Thyroid gland (tissue), 4 donors: ENCODE measurements around the gene EIF3A. TPM values are rescaled to one million over a fixed set of nuclear protein-coding genes. Genes with fewer than 3 reads are reported as not detected.

Experiments used
- DNase-seq, 2 donors: peaks; one replicate each; pipeline ENCODE4 v3.0.0-alpha.2; 2019
- H3K27ac ChIP-seq, 3 donors: fragments of 200-600 bp; sonication (generic); 1 replicate in 2 of 3; 2 replicates in 1 of 3; pipeline ENCODE4 v1.5.1; 2016 to 2019; ENCODE audit warnings: mild to moderate bottlenecking in 1 of 3, moderate library complexity in 1 of 3
- H3K27me3 ChIP-seq: fragments of 200-600 bp; sonication (generic); one replicate; pipeline ENCODE4 v1.5.1; 2019
- H3K36me3 ChIP-seq, 2 donors: fragments of 200-600 bp; sonication (generic); one replicate each; pipeline ENCODE4 v1.5.1; 2016 to 2019
- H3K4me1 ChIP-seq, 2 donors: fragments of 200-600 bp; sonication (generic); one replicate each; pipeline ENCODE4 v1.5.1; 2017 to 2019
- H3K4me3 ChIP-seq, 3 donors: fragments of 200-600 bp; sonication (generic); replicated peaks in 1 of 3; 1 replicate in 2 of 3; 2 replicates in 1 of 3; pipeline ENCODE4 v1.5.1; 2016; ENCODE audit warnings: mild to moderate bottlenecking in 1 of 3
- H3K9me3 ChIP-seq: fragments of 200-600 bp; sonication (generic); one replicate; pipeline ENCODE4 v1.5.1; 2017
- CTCF ChIP-seq, 6 experiments: fragments of 200-600 bp in 3 of 6; fragments of 450-650 bp in 3 of 6; sonication (generic) in 3 of 6; IDR thresholded peaks; one replicate each; pipeline ENCODE4 v1.5.1; 2016 to 2019; ENCODE audit warnings: antibody characterized with exemption in 6 of 6, mild to moderate bottlenecking in 2 of 6, inconsistent platforms in 1 of 6, moderate library complexity in 1 of 6
- POLR2A ChIP-seq, 2 donors: fragments of 450-650 bp; IDR thresholded peaks; one replicate each; pipeline ENCODE4 v1.6.1; 2017; ENCODE audit warnings: antibody characterized with exemption in 2 of 2, mild to moderate bottlenecking in 2 of 2, moderate library complexity in 1 of 2
- WGBS, 2 donors: methylation state at CpG; one replicate each; pipeline ENCODE4 v1.1.5; 2017; 5-methylcytosine and 5-hydroxymethylcytosine counted together
- intact Hi-C: fragments of 100-400 bp; cut with DNase I; formaldehyde crosslinking; loops from one replicate; pipeline ENCODE4 v1.15.1; 2023
- total RNA-seq, 4 donors: library from RNA; depleted of rRNA; stranded (reverse); fragments of >200 nt; gene quantifications; one replicate each; pipeline ENCODE4 v1.2.3, GENCODE V29; 2016

Gene EIF3A
- total RNA-seq, 4 donors from 2014 or later, result 85.6 to 113 (median 102) TPM

DNA sequence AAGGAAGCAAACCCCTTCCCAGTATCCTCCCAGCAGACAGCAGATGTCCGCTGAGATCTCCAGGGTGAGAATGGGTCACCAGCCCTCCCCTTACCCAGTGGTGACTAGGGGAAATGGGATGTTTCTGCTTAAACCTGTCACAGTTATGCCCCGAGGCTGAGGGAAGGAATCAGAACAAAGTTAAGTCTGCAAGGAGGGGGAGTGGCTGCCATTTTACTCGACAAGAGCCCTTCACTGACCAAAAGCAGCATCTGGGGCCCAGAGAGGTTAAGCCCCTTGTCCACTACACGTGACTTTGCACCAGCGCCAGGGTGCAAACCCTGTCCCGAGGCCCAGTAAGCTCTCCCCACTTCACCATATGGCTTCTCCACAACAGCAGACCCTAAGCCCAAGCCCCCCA, 55.7 kb downstream of the EIF3A start:
- peak overlapping the region; percentile 79 to 99 (median 94) for H3K27ac ChIP-seq

DNA sequence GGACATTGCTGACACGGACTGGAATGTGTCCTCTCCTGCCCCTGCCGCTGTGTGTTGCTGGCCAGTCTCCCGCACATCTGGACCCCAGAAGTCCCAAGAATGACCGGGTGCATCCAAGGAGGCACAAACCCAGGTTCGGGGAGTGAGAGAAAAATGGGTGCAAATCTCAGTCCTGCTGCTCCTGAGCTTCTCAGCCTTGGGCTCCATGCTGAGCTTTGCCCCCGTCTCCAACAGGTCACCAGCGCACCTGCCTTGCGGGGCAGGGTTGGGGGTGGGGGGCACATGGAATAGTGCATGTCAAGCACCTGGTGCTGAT, 57.1 kb downstream of the EIF3A start:
- Histone ChIP-seq H3K36me3 (no peaks in the 10 kb centered on the region), H3K27me3 (no peaks in the 10 kb centered on the region), H3K4me3 (no peak overlapping the region), H3K9me3 (no peaks in the 10 kb centered on the region), H3K4me1 (peaks cover 18 to 41% of the 10 kb centered on the region in 2 donors), H3K27ac (no peak overlapping the region)
- TF ChIP-seq POLR2A (IDR thresholded peaks at IDR 0.05) (no peak), CTCF (IDR thresholded peaks at IDR 0.05) (no peak)
- intact Hi-C loops, result no loop called here
- 70 to 71% methylated on average over 5 to 6 of the region's 8 CpGs for WGBS, 2 donors
- DNase-seq, result no peak

More for the DNA sequence above, 55.7 kb downstream of the EIF3A start:
- Histone ChIP-seq H3K9me3 (no peaks in the 10 kb centered on the region), H3K36me3 (no peaks in the 10 kb centered on the region), H3K4me3 (no peak overlapping the region), H3K4me1 (peaks cover 18 to 41% of the 10 kb centered on the region in 2 donors), H3K27me3 (no peaks in the 10 kb centered on the region)
- no peak for TF ChIP-seq POLR2A (IDR thresholded peaks at IDR 0.05)
- intact Hi-C loops, result no loop called here
- WGBS, 2 donors, result 26 to 40% methylated on average over 2 to 5 of the region's 6 CpGs
- no peak for DNase-seq

DNA sequence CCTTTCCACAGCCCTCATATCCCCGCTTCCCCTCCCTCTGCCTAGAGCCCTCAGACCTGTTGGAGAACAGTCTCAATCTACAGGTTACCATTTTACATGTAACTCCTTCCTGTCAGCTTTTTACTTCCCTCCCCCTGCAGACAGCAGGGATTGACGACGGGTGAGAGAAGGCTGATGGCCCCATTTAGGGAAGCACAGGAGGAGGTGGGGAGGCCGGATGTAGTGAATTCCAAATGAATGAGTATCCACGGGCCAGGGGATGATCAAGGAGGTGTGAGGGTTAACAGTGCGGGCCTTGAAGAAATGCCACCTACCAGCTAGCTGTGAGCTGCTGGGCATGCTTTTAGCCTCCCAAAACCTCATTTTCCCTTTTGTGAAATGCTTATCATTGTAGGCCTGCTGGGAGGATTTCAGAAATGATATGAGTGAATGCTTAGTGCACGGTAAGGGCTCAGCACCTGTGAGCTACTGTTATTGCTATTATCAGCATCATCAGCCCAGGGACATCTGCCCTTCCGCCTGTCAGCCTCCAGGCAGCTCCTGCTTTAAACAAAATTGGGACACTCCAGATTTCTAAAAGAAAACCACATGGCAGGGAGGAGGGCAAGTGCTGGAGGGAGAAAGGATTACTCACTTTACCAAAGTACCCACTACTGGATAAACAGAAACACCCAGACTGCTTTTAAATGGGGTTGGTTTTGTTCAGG, 57.6 kb downstream of the EIF3A start:
- TF ChIP-seq POLR2A (IDR thresholded peaks at IDR 0.05) (no peak), CTCF (IDR thresholded peaks at IDR 0.05) (no peak)
- WGBS, 2 donors, result 70 to 73% methylated on average over 8 of the region's 8 CpGs
- Histone ChIP-seq H3K9me3 (no peaks in the 10 kb centered on the region), H3K36me3 (no peaks in the 10 kb centered on the region), H3K27ac (no peak overlapping the region), H3K4me3 (no peak overlapping the region), H3K27me3 (no peaks in the 10 kb centered on the region), H3K4me1 (peaks cover 18 to 41% of the 10 kb centered on the region in 2 donors)
- intact Hi-C loops, result no loop called here
- DNase-seq, result no peak

DNA sequence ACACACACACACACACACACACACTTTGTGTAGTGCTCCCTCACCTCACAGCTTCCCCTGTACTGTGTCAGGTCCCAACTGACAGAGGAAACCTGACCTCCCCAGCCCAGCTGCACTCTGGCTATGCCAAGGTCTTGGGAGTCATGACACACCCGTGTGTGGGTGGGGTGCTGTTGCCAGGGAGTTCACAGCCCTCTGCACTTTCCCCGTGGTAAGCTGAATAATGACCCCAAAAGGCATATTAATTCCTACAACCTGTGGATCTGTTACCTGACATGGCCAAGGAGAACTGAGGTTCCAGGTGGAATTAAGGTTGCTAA, 60.0 kb downstream of the EIF3A start:
- no peaks in the 10 kb centered on the region for H3K36me3 ChIP-seq
- no peak for TF ChIP-seq POLR2A (IDR thresholded peaks at IDR 0.05)
- no peak for TF ChIP-seq CTCF (IDR thresholded peaks at IDR 0.05)
- WGBS, 2 donors, result 46 to 54% methylated on average over 2 of the region's 2 CpGs
- intact Hi-C loops, result no loop called here
- peaks cover 6 to 22% of the 10 kb centered on the region in 2 donors for H3K4me1 ChIP-seq
- no peak for DNase-seq
- no peaks in the 10 kb centered on the region for H3K27me3 ChIP-seq
- H3K9me3 ChIP-seq, result no peaks in the 10 kb centered on the region
- no peak overlapping the region for H3K27ac ChIP-seq
- H3K4me3 ChIP-seq, result no peak overlapping the region

DNA sequence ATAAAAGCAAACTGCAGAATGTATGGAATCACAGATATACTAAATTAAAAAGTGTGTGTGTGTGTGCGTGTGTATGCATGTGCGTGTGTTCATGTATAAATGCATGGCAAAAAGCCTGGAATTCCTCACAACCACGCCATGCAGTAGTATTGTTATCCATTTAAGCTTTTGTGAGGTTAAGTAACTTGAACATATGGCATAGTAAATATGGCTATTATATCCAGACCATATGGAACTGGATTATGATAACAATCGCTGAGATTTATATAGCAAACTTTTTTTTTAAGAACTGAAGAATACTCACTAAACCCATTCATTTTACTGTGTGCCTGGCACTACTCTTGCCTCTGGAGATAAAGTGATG, 73.4 kb downstream of the EIF3A start:
- 78 to 80% methylated on average over 4 of the region's 4 CpGs for WGBS, 2 donors
- no peak for DNase-seq
- TF ChIP-seq POLR2A (IDR thresholded peaks at IDR 0.05) (no peak), CTCF (IDR thresholded peaks at IDR 0.05) (no peak)
- H3K4me1 ChIP-seq, result peaks cover 3 to 14% of the 10 kb centered on the region in 2 donors
- no peaks in the 10 kb centered on the region for H3K9me3 ChIP-seq
- H3K27ac ChIP-seq, result peak overlapping the region in 1 of 3 donors; percentile 47
- H3K36me3 ChIP-seq, result no peaks in the 10 kb centered on the region
- intact Hi-C loops, result no loop called here
- H3K4me3 ChIP-seq, result no peak overlapping the region
- H3K27me3 ChIP-seq, result no peaks in the 10 kb centered on the region
